Measurements from ENCODE around the gene SLC35F6.

GRCh38 chr2:26717362-26717761, 46.7 kb upstream of the SLC35F6 start:
- no peak for TF ChIP-seq NFIC (IDR thresholded peaks at IDR 0.05)
- TF ChIP-seq POLR2AphosphoS5 (IDR thresholded peaks at IDR 0.05; ENCODE audit: control insufficient read depth, insufficient read depth, low read depth, low read length) = no peak
- TF ChIP-seq, protein P1, sequence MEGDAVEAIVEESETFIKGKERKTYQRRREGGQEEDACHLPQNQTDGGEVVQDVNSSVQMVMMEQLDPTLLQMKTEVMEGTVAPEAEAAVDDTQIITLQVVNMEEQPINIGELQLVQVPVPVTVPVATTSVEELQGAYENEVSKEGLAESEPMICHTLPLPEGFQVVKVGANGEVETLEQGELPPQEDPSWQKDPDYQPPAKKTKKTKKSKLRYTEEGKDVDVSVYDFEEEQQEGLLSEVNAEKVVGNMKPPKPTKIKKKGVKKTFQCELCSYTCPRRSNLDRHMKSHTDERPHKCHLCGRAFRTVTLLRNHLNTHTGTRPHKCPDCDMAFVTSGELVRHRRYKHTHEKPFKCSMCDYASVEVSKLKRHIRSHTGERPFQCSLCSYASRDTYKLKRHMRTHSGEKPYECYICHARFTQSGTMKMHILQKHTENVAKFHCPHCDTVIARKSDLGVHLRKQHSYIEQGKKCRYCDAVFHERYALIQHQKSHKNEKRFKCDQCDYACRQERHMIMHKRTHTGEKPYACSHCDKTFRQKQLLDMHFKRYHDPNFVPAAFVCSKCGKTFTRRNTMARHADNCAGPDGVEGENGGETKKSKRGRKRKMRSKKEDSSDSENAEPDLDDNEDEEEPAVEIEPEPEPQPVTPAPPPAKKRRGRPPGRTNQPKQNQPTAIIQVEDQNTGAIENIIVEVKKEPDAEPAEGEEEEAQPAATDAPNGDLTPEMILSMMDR (IDR thresholded peaks at IDR 0.05 in 2 of 3, conservative IDR thresholded peaks at IDR 0.05 in 1 of 3; ENCODE audit: insufficient read depth in 2 of 3, low read depth in 1 of 3, low read length in 3 of 3) = no peak
- TF ChIP-seq ZNF444 (CRISPR knock-in tag; IDR thresholded peaks at IDR 0.05) = no peak
- TF ChIP-seq PREB (CRISPR knock-in tag; IDR thresholded peaks at IDR 0.05) = no peak
- no peak for TF ChIP-seq RAD21 (CRISPR knock-in tag; conservative IDR thresholded peaks at IDR 0.05 in 1 of 2, IDR thresholded peaks at IDR 0.05 in 1 of 2)
- no peak for TF ChIP-seq MXI1 (IDR thresholded peaks at IDR 0.05; ENCODE audit: low read depth, low read length)
- TF ChIP-seq BDP1 (IDR thresholded peaks at IDR 0.05; ENCODE audit: insufficient read depth, insufficient read length) = no peak
- TF ChIP-seq, protein P2, sequence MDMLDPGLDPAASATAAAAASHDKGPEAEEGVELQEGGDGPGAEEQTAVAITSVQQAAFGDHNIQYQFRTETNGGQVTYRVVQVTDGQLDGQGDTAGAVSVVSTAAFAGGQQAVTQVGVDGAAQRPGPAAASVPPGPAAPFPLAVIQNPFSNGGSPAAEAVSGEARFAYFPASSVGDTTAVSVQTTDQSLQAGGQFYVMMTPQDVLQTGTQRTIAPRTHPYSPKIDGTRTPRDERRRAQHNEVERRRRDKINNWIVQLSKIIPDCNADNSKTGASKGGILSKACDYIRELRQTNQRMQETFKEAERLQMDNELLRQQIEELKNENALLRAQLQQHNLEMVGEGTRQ (CRISPR knock-in tag; IDR thresholded peaks at IDR 0.05) = no peak
- no peak for TF ChIP-seq TEAD2 (tag; IDR thresholded peaks at IDR 0.05)
- no peak for TF ChIP-seq SRF (CRISPR knock-in tag; IDR thresholded peaks at IDR 0.05)

Data from K562 (cell line).